HG03439 (cell line): ENCODE data around the gene CD44.

Source experiments
- ATAC-seq: cut with Tn5 transposase; IDR thresholded peaks from one replicate; pipeline ENCODE4 v1.9.1; 2021; ENCODE audit warnings: mild to moderate bottlenecking, moderate library complexity; ENCODE audit not compliant: unreplicated experiment

Gene CD44

DNA sequence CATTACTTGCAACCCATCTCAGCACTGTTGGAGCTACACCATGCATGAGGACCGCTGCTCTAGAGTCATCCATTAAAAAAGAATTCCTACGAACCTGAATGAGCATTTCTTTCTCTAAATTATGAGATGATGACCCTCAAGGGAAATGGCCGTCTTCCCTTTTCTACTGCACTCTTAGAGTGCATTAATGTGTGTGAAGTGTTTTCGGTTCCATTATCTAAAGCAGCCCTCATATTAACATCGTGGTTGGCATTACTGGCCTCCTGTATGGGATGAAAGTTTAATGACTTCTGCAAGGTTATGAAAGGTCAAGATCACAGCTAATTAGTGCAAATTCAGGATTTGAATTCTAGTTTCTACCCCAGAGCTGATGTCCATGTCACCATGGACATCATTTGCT, 16.7 kb downstream of the CD44 start:
- no peak for ATAC-seq

DNA sequence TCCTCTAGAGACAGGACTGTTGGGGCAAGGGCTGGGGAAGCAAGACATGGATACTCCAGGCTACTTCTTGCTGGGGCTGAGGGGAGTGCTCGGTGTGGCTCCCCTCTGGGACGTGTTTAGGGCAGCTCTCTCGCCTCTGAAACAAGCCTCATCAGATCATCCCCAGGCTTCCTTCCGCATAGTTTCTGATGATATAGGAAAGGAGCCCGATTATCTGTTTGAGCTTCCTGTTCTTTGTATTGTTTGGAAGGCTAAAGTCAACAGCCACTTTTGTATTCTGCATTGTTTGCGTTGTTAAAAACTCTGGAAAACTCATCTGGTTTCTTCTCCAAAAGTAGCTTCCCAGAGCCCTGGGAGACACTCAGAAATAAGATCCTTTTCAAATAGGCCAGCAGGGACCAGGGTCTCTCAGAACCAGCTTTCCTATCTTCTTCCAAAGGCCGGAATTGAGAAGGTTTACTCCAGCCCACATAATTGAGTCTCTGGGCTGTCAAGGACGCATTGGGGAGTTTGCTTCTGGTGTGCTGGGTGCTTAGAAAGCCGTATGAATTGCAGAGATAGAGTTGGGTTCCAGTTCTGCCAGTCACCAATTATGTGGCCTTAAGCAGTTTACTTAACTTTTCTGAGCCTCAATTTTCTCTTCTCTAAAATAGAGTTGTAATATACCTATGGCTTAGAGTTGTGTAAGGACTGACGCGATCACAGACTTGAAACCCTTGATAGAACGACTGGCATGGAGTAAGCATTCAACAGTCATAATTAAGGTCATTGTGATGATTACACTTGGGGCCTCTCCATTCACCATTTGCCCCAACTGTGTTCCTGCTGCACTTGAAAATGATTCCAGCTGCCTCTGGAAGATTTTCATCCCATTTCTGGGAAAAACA, 19.1 kb downstream of the CD44 start:
- ATAC-seq, result no peak

GRCh38 chr11:35158701-35159510, 19.9 kb downstream of the CD44 start:
- ATAC-seq, result no peak

GRCh38 chr11:35160246-35160824, 21.4 kb downstream of the CD44 start:
- no peak for ATAC-seq

GRCh38 chr11:35160902-35161597, 22.1 kb downstream of the CD44 start:
- ATAC-seq, result no peak

GRCh38 chr11:35162745-35163144, 23.8 kb downstream of the CD44 start:
- ATAC-seq, result no peak

- no peak for ATAC-seq
These were observed 24.2 kb downstream of the CD44 start for GRCh38 chr11:35163209-35163608.

DNA sequence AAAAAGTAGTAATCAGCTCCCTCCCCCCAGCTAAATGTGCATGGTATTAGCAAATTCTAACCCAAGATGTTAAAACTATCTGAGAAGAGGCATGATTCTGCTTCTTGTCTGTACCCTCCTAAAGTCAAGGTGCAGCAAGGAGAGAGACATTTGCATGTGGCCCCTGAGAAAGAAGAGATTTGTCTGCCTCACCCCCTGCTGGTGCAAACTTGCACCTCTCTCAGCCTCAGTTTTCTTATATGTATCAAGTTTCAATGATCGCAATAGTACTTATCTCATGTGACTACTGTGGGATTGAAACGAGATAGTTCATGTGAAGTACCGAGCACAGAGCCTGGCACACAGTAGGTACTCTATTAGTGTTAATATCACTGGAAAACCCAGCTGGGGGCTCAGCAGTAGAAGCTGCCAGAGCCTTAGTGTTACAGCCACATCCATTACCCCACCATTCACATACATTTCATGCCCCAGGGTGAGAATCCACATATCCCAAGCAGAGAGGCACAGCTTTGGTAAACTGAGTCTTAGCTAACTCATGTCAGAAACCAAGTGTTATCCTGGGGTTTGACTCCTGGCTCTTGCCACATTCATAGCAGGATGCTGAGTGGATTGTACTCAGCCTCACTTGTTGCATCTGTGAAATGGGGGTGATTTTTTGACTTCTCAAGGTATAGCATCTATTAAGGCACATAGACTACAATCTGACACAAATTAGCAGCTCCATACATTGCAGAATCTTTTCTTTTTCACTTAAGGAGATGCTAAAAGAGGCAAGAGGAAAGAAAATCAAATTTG, 24.9 kb downstream of the CD44 start:
- ATAC-seq, result no peak

DNA sequence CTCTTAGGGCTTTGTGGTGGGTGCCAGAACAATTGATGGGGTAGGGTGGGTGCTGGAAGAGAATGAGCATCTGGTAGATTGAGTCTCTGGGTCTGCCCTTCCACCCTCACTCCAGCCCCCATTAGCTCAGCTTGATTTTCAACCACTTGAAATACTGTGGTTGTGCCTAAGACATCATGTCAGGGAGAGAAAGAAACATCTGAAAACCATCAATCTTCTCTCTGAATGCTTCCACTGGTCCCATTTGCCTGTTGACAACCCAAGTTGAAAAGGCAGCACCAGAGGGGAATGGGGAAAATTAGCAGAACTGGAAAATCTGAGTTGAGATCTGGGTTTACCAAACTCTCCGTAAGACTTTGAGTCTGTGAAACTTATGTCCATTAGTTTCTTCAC, 26.1 kb downstream of the CD44 start:
- ATAC-seq, result no peak

- ATAC-seq, result peak; percentile 83
These were observed 26.7 kb downstream of the CD44 start for GRCh38 chr11:35165423-35166368.

- no peak for ATAC-seq
These were observed 27.7 kb downstream of the CD44 start for GRCh38 chr11:35166369-35167360.

DNA sequence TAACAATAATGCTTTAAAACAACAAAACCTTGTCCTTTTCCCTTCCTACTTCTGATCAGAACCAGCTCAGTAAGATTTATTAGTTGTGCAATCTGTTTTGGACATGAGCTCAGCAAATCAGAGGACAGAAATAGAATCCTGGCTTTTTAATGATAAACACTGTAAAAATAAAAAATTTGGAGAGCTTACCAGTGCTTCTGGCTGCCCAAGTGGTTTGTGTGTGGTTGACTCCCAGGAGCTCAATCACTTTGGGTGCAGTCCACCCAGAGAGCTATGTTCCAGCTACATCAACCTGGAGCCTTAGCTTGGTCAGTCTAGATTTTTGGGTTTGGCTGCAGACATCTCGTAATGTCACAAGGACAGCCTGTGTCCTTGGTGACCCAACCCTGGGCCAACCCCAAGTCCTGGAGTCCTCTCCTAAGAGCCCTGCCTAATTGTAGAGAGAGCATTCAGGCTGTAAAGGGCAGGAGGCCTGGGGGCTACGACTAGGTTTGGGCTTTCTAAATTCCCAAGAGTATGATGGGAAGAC, 28.5 kb downstream of the CD44 start:
- ATAC-seq, result no peak

- ATAC-seq, result no peak
These were observed 29.7 kb downstream of the CD44 start for GRCh38 chr11:35168671-35169070.

DNA sequence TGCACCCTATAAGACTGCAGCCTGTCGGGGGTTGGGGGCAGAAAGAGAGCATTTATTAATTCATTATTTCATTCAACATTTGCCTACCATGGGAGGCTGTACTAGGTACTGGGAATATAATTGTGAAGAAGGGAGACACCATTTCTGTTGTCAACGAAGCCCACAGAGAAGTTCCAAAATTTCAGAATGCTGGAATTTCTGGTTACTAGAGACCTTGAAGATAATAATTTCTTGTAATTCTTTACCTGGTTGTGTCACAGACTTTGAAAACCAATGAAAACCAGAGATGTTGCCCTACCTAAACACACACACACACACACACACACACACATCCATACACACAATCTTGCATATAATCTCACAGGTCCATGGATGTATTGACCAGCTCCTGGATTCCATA, 30.1 kb downstream of the CD44 start:
- ATAC-seq, result no peak

DNA sequence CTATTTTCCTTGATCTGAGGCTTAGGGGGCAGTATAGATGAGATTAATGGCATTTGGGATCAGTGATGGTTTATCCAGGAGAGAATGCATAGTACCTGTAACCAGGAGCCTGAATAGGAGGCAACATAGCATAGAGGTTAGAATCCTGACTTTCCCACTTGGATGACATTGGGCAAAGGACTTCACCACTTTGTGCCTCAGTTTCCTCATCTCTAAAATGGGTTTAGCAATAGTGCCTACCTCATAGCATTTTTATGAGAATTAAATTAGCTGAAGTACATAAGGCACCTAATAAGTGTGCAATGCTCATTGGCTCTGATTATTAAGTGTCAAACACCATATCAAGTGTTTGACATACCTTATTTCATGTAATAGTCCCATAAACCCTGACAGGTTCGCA, 30.8 kb downstream of the CD44 start:
- no peak for ATAC-seq

DNA sequence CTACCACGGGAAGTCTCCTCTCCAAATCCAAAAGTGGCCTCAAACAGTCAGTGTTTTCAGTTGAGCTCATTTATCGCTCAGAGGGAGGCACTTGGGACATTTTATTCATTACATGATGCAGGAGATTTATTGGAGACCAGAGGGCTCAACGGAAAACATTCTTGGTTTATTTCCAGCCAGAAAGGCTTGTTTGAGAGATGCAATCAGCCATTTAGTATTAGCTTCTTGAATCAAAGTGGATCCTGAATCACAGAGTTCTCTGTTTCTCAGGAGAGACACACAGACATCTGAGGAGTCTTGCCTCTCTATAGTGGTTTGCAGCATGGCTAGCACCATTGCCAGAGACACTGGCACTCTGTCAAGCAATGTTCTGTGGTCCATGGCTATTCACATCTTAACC, 31.5 kb downstream of the CD44 start:
- no peak for ATAC-seq

DNA sequence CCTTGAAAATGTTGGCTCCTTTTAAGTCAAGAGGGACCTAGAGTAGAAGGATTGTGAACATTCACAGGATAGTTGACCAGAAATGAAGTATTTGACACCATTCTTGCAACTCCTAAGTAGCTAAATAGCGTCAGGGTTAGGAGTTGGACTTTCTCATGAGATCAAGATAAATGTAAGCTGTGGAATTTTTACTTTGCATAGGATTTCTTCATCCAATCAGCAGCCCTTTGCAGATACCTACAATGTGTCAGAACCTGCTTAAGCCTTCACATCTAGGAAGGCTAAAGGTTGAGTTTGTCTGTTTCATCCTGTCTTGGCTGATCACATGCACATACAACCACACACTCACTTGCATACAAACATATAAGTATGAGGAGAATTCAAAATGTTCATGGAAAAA, 32.3 kb downstream of the CD44 start:
- ATAC-seq, result no peak

GRCh38 chr11:35173011-35173511, 34.1 kb downstream of the CD44 start:
- ATAC-seq, result no peak
